ENCODE results near the gene PLXNC1.
A peak's percentile ranks its signal among the peaks of the same experiment; 100 is the strongest.

- TF ChIP-seq EHMT2 (IDR thresholded peaks at IDR 0.05) (no peak), CREM (IDR thresholded peaks at IDR 0.05; ENCODE audit: low read depth) (no peak), ETV6 (IDR thresholded peaks at IDR 0.05; ENCODE audit: borderline replicate concordance in 1 of 2, low read depth in 2 of 2, low read length in 1 of 2) (no peak), ETV6 (CRISPR knock-in tag; IDR thresholded peaks at IDR 0.05; ENCODE audit: borderline replicate concordance) (no peak), TOE1 (IDR thresholded peaks at IDR 0.05; ENCODE audit: borderline replicate concordance) (no peak), TOE1 (CRISPR knock-in tag; IDR thresholded peaks at IDR 0.05; ENCODE audit: borderline replicate concordance, low read depth) (no peak), RERE (CRISPR knock-in tag; IDR thresholded peaks at IDR 0.05; ENCODE audit: borderline replicate concordance) (no peak), KDM5B (IDR thresholded peaks at IDR 0.05; ENCODE audit: insufficient replicate concordance, low read depth, low read length) (no peak), JUND (IDR thresholded peaks at IDR 0.05; ENCODE audit: borderline replicate concordance, low read depth, low read length) (peak; percentile 23; the same call in 1 of the 2 replicates), JUND (tag; IDR thresholded peaks at IDR 0.05; ENCODE audit: borderline replicate concordance, low read depth, low read length) (peak; percentile 19; the same call in 1 of the 3 replicates), IRF1 (CRISPR knock-in tag; IDR thresholded peaks at IDR 0.05; ENCODE audit: borderline replicate concordance) (no peak), CTCF (IDR thresholded peaks at IDR 0.05 in 2 of 3, conservative IDR thresholded peaks at IDR 0.05 in 1 of 3; ENCODE audit: insufficient read depth in 2 of 3, low read depth in 1 of 3, low read length in 3 of 3) (no peak), HDAC1 (IDR thresholded peaks at IDR 0.05) (no peak), POLR2A (conservative IDR thresholded peaks at IDR 0.05) (no peak)
Measured at GRCh38 chr12:94208622-94208966, 60.2 kb downstream of the PLXNC1 start.

Data from K562 (cell line).